SK-N-SH treated with all-trans-retinoic acid at 6 μM for 48 hours (cell line): ENCODE data around the gene AKAP13.

Experiments
- ATAC-seq: fragments of 200-7000 bp; cut with Tn5 transposase; 3 replicates; pipeline ENCODE4 v1.9.1; 2020; ENCODE audit warnings: mild to moderate bottlenecking, moderate library complexity
- ARNTL ChIP-seq: fragments of 450-650 bp; formaldehyde crosslinking; IDR thresholded peaks from 2 replicates; pipeline ENCODE4 v1.5.0; 2020; ENCODE audit warnings: low read depth, mild to moderate bottlenecking, moderate library complexity, borderline replicate concordance
- BACH2 ChIP-seq: fragments of 250-450 bp; sonication (Bioruptor Pico); IDR thresholded peaks from 2 replicates; pipeline ENCODE4 v1.9.0; 2021; ENCODE audit warnings: mild to moderate bottlenecking, borderline replicate concordance
- CREB5 ChIP-seq: fragments of 250-450 bp; sonication (Bioruptor Pico); IDR thresholded peaks from 2 replicates; pipeline ENCODE4 v1.5.1; 2020; ENCODE audit warnings: low read depth, mild to moderate bottlenecking, moderate library complexity
- CSDC2 ChIP-seq: fragments of 250-450 bp; sonication (Bioruptor Pico); IDR thresholded peaks from 2 replicates; pipeline ENCODE4 v1.5.0; 2020; ENCODE audit warnings: mild to moderate bottlenecking, moderate library complexity
- CSRNP3 ChIP-seq: fragments of 250-450 bp; sonication (Bioruptor Pico); IDR thresholded peaks from 2 replicates; pipeline ENCODE4 v1.5.1; 2021; ENCODE audit warnings: mild to moderate bottlenecking, moderate library complexity
- ESRRG ChIP-seq: fragments of 250-450 bp; sonication (Bioruptor Pico); IDR thresholded peaks from 2 replicates; pipeline ENCODE4 v1.6.1; 2021; ENCODE audit warnings: mild to moderate bottlenecking
- GLIS3 ChIP-seq: fragments of 250-450 bp; sonication (Bioruptor Pico); IDR thresholded peaks from 2 replicates; pipeline ENCODE4 v1.5.0; 2020; ENCODE audit warnings: mild to moderate bottlenecking, moderate library complexity
- OSR1 ChIP-seq: fragments of 250-450 bp; sonication (Bioruptor Pico); IDR thresholded peaks from 2 replicates; pipeline ENCODE4 v1.8.0; 2022; ENCODE audit warnings: moderate library complexity, mild to moderate bottlenecking, inconsistent platforms
- PATZ1 ChIP-seq: fragments of 250-450 bp; sonication (Bioruptor Pico); IDR thresholded peaks from 2 replicates; pipeline ENCODE4 v1.8.0; 2020; ENCODE audit warnings: mild to moderate bottlenecking, moderate library complexity, borderline replicate concordance
- POU6F1 ChIP-seq: fragments of 250-450 bp; sonication (Bioruptor Pico); IDR thresholded peaks from 2 replicates; pipeline ENCODE4 v1.8.0; 2021; ENCODE audit warnings: low read depth, mild to moderate bottlenecking, moderate library complexity, borderline replicate concordance
- PPARA ChIP-seq: fragments of 250-450 bp; sonication (Bioruptor Pico); IDR thresholded peaks from 2 replicates; pipeline ENCODE4 v1.5.0; 2020; ENCODE audit warnings: mild to moderate bottlenecking, borderline replicate concordance
- RARB ChIP-seq: fragments of 250-450 bp; sonication (Bioruptor Pico); IDR thresholded peaks from 2 replicates; pipeline ENCODE4 v1.8.0; 2021; ENCODE audit warnings: mild to moderate bottlenecking, moderate library complexity
- SNAI2 ChIP-seq: fragments of 250-450 bp; sonication (Bioruptor Pico); IDR thresholded peaks from 2 replicates; pipeline ENCODE4 v1.5.0; 2020; ENCODE audit warnings: mild to moderate bottlenecking, moderate library complexity
- TCF4 ChIP-seq: fragments of 250-450 bp; sonication (Bioruptor Pico); IDR thresholded peaks from 2 replicates; pipeline ENCODE4 v1.8.0; 2021; ENCODE audit warnings: mild to moderate bottlenecking, moderate library complexity, borderline replicate concordance
- TSHZ2 ChIP-seq: fragments of 250-450 bp; sonication (Bioruptor Pico); IDR thresholded peaks from 2 replicates; pipeline ENCODE4 v1.5.0; 2020; ENCODE audit warnings: mild to moderate bottlenecking, moderate library complexity
- ZC3H10 ChIP-seq: fragments of 250-450 bp; sonication (Bioruptor Pico); IDR thresholded peaks from 2 replicates; pipeline ENCODE4 v1.5.1; 2021; ENCODE audit warnings: mild to moderate bottlenecking, moderate library complexity
- ZFP30 ChIP-seq: fragments of 450-650 bp; formaldehyde crosslinking; IDR thresholded peaks from 2 replicates; pipeline ENCODE4 v1.5.0; 2022; ENCODE audit warnings: mild to moderate bottlenecking, moderate library complexity
- ZNF565 ChIP-seq: fragments of 450-650 bp; formaldehyde crosslinking; conservative IDR thresholded peaks from 2 replicates; pipeline ENCODE4 v1.5.0; 2020; ENCODE audit warnings: low read depth, mild to moderate bottlenecking, moderate library complexity
- ZNF70 ChIP-seq: fragments of 450-650 bp; formaldehyde crosslinking; IDR thresholded peaks from 2 replicates; pipeline ENCODE4 v1.5.0; 2020; ENCODE audit warnings: mild to moderate bottlenecking, moderate library complexity

Gene AKAP13

GRCh38 chr15:85785887-85786780 is 405.7 kb downstream of the AKAP13 start:
- ATAC-seq = peak; percentile 89

GRCh38 chr15:85786781-85787114 is 406.3 kb downstream of the AKAP13 start:
- no peak for ATAC-seq
- no peak for TF ChIP-seq ESRRG (CRISPR knock-in tag)
- no peak for TF ChIP-seq BACH2 (CRISPR knock-in tag)
- no peak for TF ChIP-seq ZFP30
- no peak for TF ChIP-seq CSDC2 (CRISPR knock-in tag)
- TF ChIP-seq TCF4 (CRISPR knock-in tag) = no peak
- no peak for TF ChIP-seq SNAI2 (CRISPR knock-in tag)
- no peak for TF ChIP-seq ZNF565 (CRISPR knock-in tag)
- TF ChIP-seq RARB = no peak
- TF ChIP-seq PPARA (CRISPR knock-in tag) = no peak
- TF ChIP-seq TSHZ2 (CRISPR knock-in tag) = no peak
- no peak for TF ChIP-seq ZNF70 (CRISPR knock-in tag)
- no peak for TF ChIP-seq ARNTL (CRISPR knock-in tag)
- no peak for TF ChIP-seq GLIS3 (CRISPR knock-in tag)
- no peak for TF ChIP-seq OSR1 (CRISPR knock-in tag)
- no peak for TF ChIP-seq CSRNP3 (CRISPR knock-in tag)
- TF ChIP-seq, all 23 proteins: peak for 0

More at GRCh38 chr15:85785887-85786780, 405.7 kb downstream of the AKAP13 start:
- 0 out of 2 replicates have a peak, but pooled peaks have one; percentile 20 for TF ChIP-seq CSDC2 (CRISPR knock-in tag)
- TF ChIP-seq ZFP30 = no peak
- TF ChIP-seq, all 23 proteins: peak for 1

- TF ChIP-seq CSRNP3 (CRISPR knock-in tag) = no peak
- no peak for TF ChIP-seq ARNTL (CRISPR knock-in tag)
- TF ChIP-seq ZNF70 (CRISPR knock-in tag) = no peak
- TF ChIP-seq OSR1 (CRISPR knock-in tag) = no peak
- no peak for TF ChIP-seq ZC3H10 (CRISPR knock-in tag)
- TF ChIP-seq SNAI2 (CRISPR knock-in tag) = no peak
- no peak for TF ChIP-seq ZNF565 (CRISPR knock-in tag)
These were observed 408.5 kb downstream of the AKAP13 start for GRCh38 chr15:85788771-85789495.

GRCh38 chr15:85789496-85789875 is 409.1 kb downstream of the AKAP13 start:
- no peak for ATAC-seq
- no peak for TF ChIP-seq CREB5 (CRISPR knock-in tag)
- TF ChIP-seq ZNF565 (CRISPR knock-in tag) = no peak
- no peak for TF ChIP-seq SNAI2 (CRISPR knock-in tag)
- no peak for TF ChIP-seq POU6F1 (CRISPR knock-in tag)
- TF ChIP-seq TCF4 (CRISPR knock-in tag) = no peak
- no peak for TF ChIP-seq ZNF70 (CRISPR knock-in tag)
- TF ChIP-seq PATZ1 = no peak
- no peak for TF ChIP-seq ZFP30

More at GRCh38 chr15:85788771-85789495, 408.5 kb downstream of the AKAP13 start:
- no peak for ATAC-seq
